ENCODE measurements around the gene IQCF5.
"Not testable (repeated sequence)": the region's sequence is repeated elsewhere in the genome, so short reads cannot be mapped to it uniquely, and the experiment has no call there.

IQCF5 gene

GRCh38 chr3:51868896-51869295 is 6.5 kb downstream of the IQCF5 start:
- not testable (repeated sequence) for DNase-seq (ENCODE audit: low spot score)

- no peak for DNase-seq (ENCODE audit: low spot score)
Observed at GRCh38 chr3:51862886-51863285, 12.5 kb downstream of the IQCF5 start.

- DNase-seq (ENCODE audit: low spot score): no peak
Observed at GRCh38 chr3:51860703-51861665, 14.4 kb downstream of the IQCF5 start, which contains the start of gene IQCF2. IQCF2 (plus strand) TSS chr3:51861615; CDS start chr3:51861667, 52 bp downstream.

GRCh38 chr3:51855411-51855810 is 20.0 kb downstream of the IQCF5 start:
- DNase-seq (ENCODE audit: low spot score): not testable (repeated sequence)

GRCh38 chr3:51845129-51845528 is 30.3 kb downstream of the IQCF5 start:
- DNase-seq (ENCODE audit: low spot score): no peak

GRCh38 chr3:51836606-51837005 is 38.8 kb downstream of the IQCF5 start:
- no peak for DNase-seq (ENCODE audit: low spot score)

GRCh38 chr3:51830836-51831385 is 44.5 kb downstream of the IQCF5 start:
- no peak for DNase-seq (ENCODE audit: low spot score)

- no peak for DNase-seq (ENCODE audit: low spot score)
Observed at GRCh38 chr3:51830345-51830744, 45.1 kb downstream of the IQCF5 start.

GRCh38 chr3:51828297-51828696 is 47.1 kb downstream of the IQCF5 start:
- DNase-seq (ENCODE audit: low spot score): no peak
